IPS-20b (cell line): ENCODE data around the gene CD209.

Experiments used
- H3K27ac ChIP-seq: one replicate; pipeline ENCODE4 v1.5.1; 2013; ENCODE audit warnings: low read length
- H3K27me3 ChIP-seq: 2 replicates; pipeline ENCODE4 v1.6.1; 2013; ENCODE audit warnings: mild to moderate bottlenecking, low read length, inconsistent platforms; ENCODE audit not compliant: insufficient read depth
- H3K36me3 ChIP-seq: 2 replicates; pipeline ENCODE4 v1.6.1; 2013; ENCODE audit warnings: low read depth, mild to moderate bottlenecking, inconsistent platforms, low read length, moderate library complexity; ENCODE audit not compliant: insufficient read depth
- H3K4me1 ChIP-seq: 2 replicates; pipeline ENCODE4 v1.6.1; 2013; ENCODE audit warnings: mild to moderate bottlenecking, control low read depth, inconsistent platforms, low read length, moderate library complexity; ENCODE audit not compliant: insufficient read depth
- H3K4me3 ChIP-seq: 2 replicates; pipeline ENCODE4 v1.5.1; 2013; ENCODE audit warnings: mild to moderate bottlenecking, low read length, inconsistent platforms
- H3K9ac ChIP-seq: 2 replicates; pipeline ENCODE4 v1.6.1; 2013; ENCODE audit warnings: low read depth, mild to moderate bottlenecking, inconsistent platforms, low read length, moderate library complexity
- H3K9me3 ChIP-seq: 2 replicates; pipeline ENCODE4 v1.6.1; 2013; ENCODE audit warnings: mild to moderate bottlenecking, low read depth, low read length, inconsistent platforms; ENCODE audit not compliant: insufficient read depth

Gene CD209

GRCh38 chr19:7701049-7701653, 46.2 kb downstream of the CD209 start:
- no peak overlapping the region for H3K27ac ChIP-seq
- H3K36me3 ChIP-seq = no peaks in the 10 kb centered on the region
- H3K9me3 ChIP-seq = no peaks in the 10 kb centered on the region
- H3K27me3 ChIP-seq = peaks cover 8% of the 10 kb centered on the region
- H3K9ac ChIP-seq = no peak overlapping the region
- H3K4me3 ChIP-seq = no peak overlapping the region
- no peaks in the 10 kb centered on the region; the same call in 1 of the 2 replicates for H3K4me1 ChIP-seq

DNA sequence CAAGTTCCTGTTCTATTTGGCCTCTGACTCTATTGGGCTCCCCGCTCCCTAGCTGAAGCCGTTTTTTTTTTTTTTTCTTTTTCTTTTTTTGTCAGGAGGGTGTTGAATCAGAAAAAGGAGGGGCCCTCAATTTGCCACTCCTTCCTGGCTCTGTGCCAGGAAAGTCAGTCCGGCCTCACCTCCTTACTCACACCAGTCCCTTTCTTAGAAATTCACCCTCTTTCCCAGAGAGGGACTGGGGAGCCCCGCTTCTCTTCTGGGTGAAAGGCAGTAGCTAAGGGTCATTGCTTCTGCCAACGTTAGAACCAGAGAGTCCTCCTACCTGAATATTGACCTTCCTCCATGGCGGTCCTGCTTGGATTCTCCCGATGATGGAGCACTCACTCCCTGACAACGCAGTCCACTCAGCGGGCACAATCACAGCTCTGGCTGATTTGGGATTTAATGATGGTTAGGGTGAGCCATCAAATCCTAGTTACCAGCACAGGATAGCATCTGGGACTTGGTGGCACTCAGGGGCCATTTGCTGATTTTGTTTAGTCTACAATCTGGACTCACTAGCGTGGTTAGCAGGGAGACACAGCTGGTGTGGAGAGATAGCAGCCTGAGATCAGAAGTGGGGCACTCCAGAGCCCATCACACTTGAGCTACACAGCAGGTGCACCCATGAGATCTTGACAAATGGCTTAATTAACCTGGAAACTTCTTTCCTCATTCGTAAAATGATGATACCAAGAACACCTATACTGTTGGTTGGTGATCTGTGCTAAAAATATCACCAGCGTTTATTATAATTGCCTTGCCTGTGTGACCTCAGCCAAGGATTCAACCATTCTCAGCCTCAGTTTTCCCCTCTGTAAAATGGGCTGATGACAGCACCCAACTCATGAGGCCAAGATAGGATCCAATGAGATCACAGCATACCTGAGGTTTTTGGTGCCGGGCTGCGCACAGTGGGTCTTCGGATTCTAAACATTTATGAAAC, 47.6 kb downstream of the CD209 start:
- no peak overlapping the region for H3K4me3 ChIP-seq
- no peaks in the 10 kb centered on the region for H3K36me3 ChIP-seq
- no peaks in the 10 kb centered on the region for H3K9me3 ChIP-seq
- no peak overlapping the region for H3K27ac ChIP-seq
- H3K27me3 ChIP-seq = peaks cover 8% of the 10 kb centered on the region
- H3K4me1 ChIP-seq = no peaks in the 10 kb centered on the region; the same call in 1 of the 2 replicates
- H3K9ac ChIP-seq = no peak overlapping the region

DNA sequence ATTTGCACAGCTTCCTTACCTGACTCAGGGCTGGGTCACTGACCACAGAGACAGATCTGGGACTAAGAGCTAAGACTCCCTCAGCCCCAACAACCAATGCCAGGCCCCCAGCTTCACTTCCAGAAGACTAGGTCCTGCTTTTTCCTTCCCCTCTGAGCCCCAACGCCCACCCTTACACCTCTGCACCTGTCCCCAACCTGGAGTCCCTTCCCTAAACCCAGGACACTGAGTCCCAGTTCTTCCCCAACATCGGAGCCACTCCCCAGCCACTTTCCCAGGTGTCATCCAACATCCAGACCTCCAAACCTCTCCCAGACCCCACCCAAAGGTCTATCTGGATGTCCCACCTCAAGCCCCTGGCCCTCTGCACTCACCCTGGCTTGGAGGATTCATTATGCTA, 48.3 kb downstream of the CD209 start:
- Histone ChIP-seq H3K9me3 (no peaks in the 10 kb centered on the region), H3K27ac (no peak overlapping the region), H3K4me1 (no peaks in the 10 kb centered on the region; the same call in 1 of the 2 replicates), H3K9ac (no peak overlapping the region), H3K36me3 (no peaks in the 10 kb centered on the region), H3K4me3 (no peak overlapping the region), H3K27me3 (peaks cover 8% of the 10 kb centered on the region)

DNA sequence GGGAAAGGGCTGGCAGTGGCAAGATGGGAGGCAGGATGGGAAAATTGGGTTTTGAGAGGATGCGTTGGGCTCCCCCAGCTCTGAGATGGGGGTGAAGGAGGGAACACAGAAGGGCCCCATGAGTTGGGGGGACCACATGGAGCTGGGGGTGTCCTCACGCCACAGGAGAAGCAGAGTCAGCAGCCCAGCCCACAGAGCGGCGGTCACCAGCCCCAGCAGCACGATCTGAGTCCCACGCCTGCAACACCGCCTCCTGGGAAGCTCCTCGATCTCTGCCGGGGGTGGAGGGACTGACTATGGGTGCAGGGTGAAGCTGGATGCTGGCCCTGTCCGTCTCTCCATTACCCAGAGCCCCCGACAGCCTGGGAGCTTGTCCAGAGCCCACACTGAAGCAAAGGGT, 48.8 kb downstream of the CD209 start:
- Histone ChIP-seq H3K4me3 (no peak overlapping the region), H3K36me3 (no peaks in the 10 kb centered on the region), H3K9ac (no peak overlapping the region), H3K4me1 (no peaks in the 10 kb centered on the region; the same call in 1 of the 2 replicates), H3K9me3 (no peaks in the 10 kb centered on the region), H3K27me3 (peaks cover 8% of the 10 kb centered on the region), H3K27ac (no peak overlapping the region)

GRCh38 chr19:7697721-7698287, 49.5 kb downstream of the CD209 start:
- Histone ChIP-seq H3K4me3 (no peak overlapping the region), H3K27me3 (peaks cover 8% of the 10 kb centered on the region), H3K36me3 (no peaks in the 10 kb centered on the region), H3K9me3 (no peaks in the 10 kb centered on the region), H3K27ac (no peak overlapping the region), H3K4me1 (no peaks in the 10 kb centered on the region; the same call in 1 of the 2 replicates), H3K9ac (no peak overlapping the region)

GRCh38 chr19:7694499-7694898, 52.8 kb downstream of the CD209 start:
- Histone ChIP-seq H3K27me3 (peaks cover 14% of the 10 kb centered on the region), H3K4me3 (no peak overlapping the region), H3K4me1 (no peaks in the 10 kb centered on the region; the same call in 1 of the 2 replicates), H3K27ac (no peak overlapping the region), H3K9ac (no peak overlapping the region), H3K36me3 (no peaks in the 10 kb centered on the region), H3K9me3 (no peaks in the 10 kb centered on the region)

GRCh38 chr19:7692417-7693088, 54.8 kb downstream of the CD209 start:
- no peak overlapping the region for H3K9ac ChIP-seq
- H3K9me3 ChIP-seq = no peaks in the 10 kb centered on the region
- H3K4me3 ChIP-seq = no peak overlapping the region
- peaks cover 7% of the 10 kb centered on the region for H3K27me3 ChIP-seq
- H3K36me3 ChIP-seq = no peaks in the 10 kb centered on the region
- no peaks in the 10 kb centered on the region; the same call in 1 of the 2 replicates for H3K4me1 ChIP-seq
- no peak overlapping the region for H3K27ac ChIP-seq

GRCh38 chr19:7691497-7691896, 55.8 kb downstream of the CD209 start:
- Histone ChIP-seq H3K36me3 (no peaks in the 10 kb centered on the region), H3K4me1 (no peaks in the 10 kb centered on the region), H3K9ac (no peak overlapping the region), H3K4me3 (no peak overlapping the region), H3K27ac (no peak overlapping the region), H3K9me3 (no peaks in the 10 kb centered on the region), H3K27me3 (peaks cover 6% of the 10 kb centered on the region; the same call in 1 of the 2 replicates)

DNA sequence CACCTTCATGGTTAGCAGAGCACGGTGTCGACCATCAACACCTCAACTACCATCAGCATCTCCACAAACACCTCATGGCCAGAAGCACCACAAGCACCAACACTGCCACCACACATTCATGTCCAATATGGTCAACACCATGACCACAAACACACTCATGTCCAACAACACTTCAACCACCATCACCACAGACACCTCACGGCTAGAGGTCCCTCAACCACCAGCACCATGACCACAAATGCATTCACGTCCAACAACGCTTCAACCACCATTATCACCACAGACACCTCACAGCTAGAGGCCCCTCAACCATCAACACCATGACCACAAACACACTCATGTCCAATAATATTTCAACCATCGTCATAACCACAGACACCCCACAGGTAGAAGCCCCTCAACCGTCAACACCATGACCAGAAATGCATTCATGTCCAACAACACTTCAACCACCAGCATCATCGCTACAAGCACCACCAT, 56.5 kb downstream of the CD209 start:
- no peaks in the 10 kb centered on the region for H3K9me3 ChIP-seq
- H3K36me3 ChIP-seq = no peaks in the 10 kb centered on the region
- H3K4me1 ChIP-seq = no peaks in the 10 kb centered on the region
- H3K9ac ChIP-seq = no peak overlapping the region
- H3K27me3 ChIP-seq = peaks cover 6% of the 10 kb centered on the region; the same call in 1 of the 2 replicates
- H3K27ac ChIP-seq = no peak overlapping the region
- H3K4me3 ChIP-seq = no peak overlapping the region
